Endothelial cell of umbilical vein (primary cell): ENCODE measurements around the gene CCDC93. TPM values are rescaled to one million over a fixed set of nuclear protein-coding genes. Genes with fewer than 3 reads are reported as not detected.

Source experiments
- BruUV-seq: library from RNA; stranded (reverse); fragments of 400-500 nt; replicated peaks from 2 replicates; lab custom pipeline; 2021; lab: Mats Ljungman, UMichigan
- CTCF ChIA-PET: fragments of 300-600, 350-600 bp; sonication (Branson Sonifier 250); formaldehyde crosslinking; loops from one replicate; lab custom pipeline; 2021; ENCODE audit warnings: antibody characterized with exemption, inconsistent platforms; lab: Charles Lee
- POLR2A ChIA-PET: fragments of 300-600, 350-600 bp; sonication (Branson Sonifier 250); formaldehyde crosslinking; loops from one replicate; lab custom pipeline; 2021; ENCODE audit warnings: antibody characterized with exemption, inconsistent platforms; lab: Charles Lee
- DNase-seq: peaks from one replicate; pipeline ENCODE4 v3.0.0-alpha.2; 2011; ENCODE audit warnings: low read depth, low spot score
- FAIRE-seq: peaks from 2 replicates; lab custom pipeline; 2011; peaks lifted over from hg19 to GRCh38; lab: Jason Lieb, UNC
- H2AFZ ChIP-seq: 2 replicates; pipeline ENCODE4 v1.6.0; 2012; ENCODE audit warnings: low read depth, low read length, control low read depth, inconsistent platforms
- H3K27ac ChIP-seq: 2 replicates; pipeline ENCODE4 v1.5.1; 2011; ENCODE audit warnings: low read depth, mild to moderate bottlenecking, control low read depth, low read length, moderate library complexity; ENCODE audit not compliant: insufficient read depth
- H3K27me3 ChIP-seq, 2 experiments: 2 replicates each; pipeline versions ENCODE4 v1.6.0 to v1.6.1; 2011; ENCODE audit warnings: low read length in 2 of 2, mixed read lengths in 1 of 2; ENCODE audit not compliant: control insufficient read depth in 2 of 2, insufficient read depth in 2 of 2
- H3K36me3 ChIP-seq, 2 experiments: 2 replicates in 1 of 2; 3 replicates in 1 of 2; pipeline ENCODE4 v1.5.1; 2011; ENCODE audit warnings: low read length in 2 of 2, mild to moderate bottlenecking in 1 of 2, moderate library complexity in 1 of 2; ENCODE audit not compliant: control insufficient read depth in 2 of 2, insufficient read depth in 2 of 2; ENCODE audit errors: extremely low read depth in 1 of 2
- H3K4me1 ChIP-seq: 3 replicates; pipeline ENCODE4 v1.5.1; 2011; ENCODE audit warnings: mild to moderate bottlenecking, low read length; ENCODE audit not compliant: control insufficient read depth, insufficient read depth; ENCODE audit errors: extremely low read depth
- H3K4me2 ChIP-seq: 2 replicates; pipeline ENCODE4 v1.6.1; 2011; ENCODE audit warnings: low read length, control low read depth, mixed read lengths; ENCODE audit not compliant: insufficient read depth
- H3K4me3 ChIP-seq, 3 experiments: fragments of 200-600 bp in 1 of 3; sonication (generic), shearing (Covaris generic) in 1 of 3; replicated peaks in 1 of 3; 2 replicates each; pipeline ENCODE4 v1.5.1; 2011 to 2016; ENCODE audit warnings: control low read depth in 3 of 3, low read length in 3 of 3, mild to moderate bottlenecking in 2 of 3, inconsistent platforms in 1 of 3, low read depth in 1 of 3, moderate library complexity in 1 of 3; ENCODE audit not compliant: insufficient read depth in 1 of 3
- H3K79me2 ChIP-seq: 2 replicates; pipeline ENCODE4 v1.6.0; 2012; ENCODE audit warnings: low read length, inconsistent platforms; ENCODE audit not compliant: control insufficient read depth, insufficient read depth
- H3K9ac ChIP-seq: replicated peaks from 2 replicates; pipeline ENCODE3; 2011; ENCODE audit warnings: low read length, control low read depth; ENCODE audit not compliant: insufficient read depth; ENCODE audit errors: extremely low read depth
- H3K9me1 ChIP-seq: replicated peaks from 3 replicates; pipeline ENCODE4 v1.6.0; 2011; ENCODE audit warnings: mild to moderate bottlenecking, low read length; ENCODE audit not compliant: control insufficient read depth, insufficient read depth; ENCODE audit errors: extremely low read depth
- H3K9me3 ChIP-seq: replicated peaks from 2 replicates; pipeline ENCODE4 v1.5.1; 2012; ENCODE audit warnings: low read length, inconsistent platforms; ENCODE audit not compliant: control insufficient read depth, insufficient read depth
- H4K20me1 ChIP-seq: replicated peaks from 2 replicates; pipeline ENCODE3; 2011; ENCODE audit warnings: mild to moderate bottlenecking, low read length; ENCODE audit not compliant: control insufficient read depth, insufficient read depth; ENCODE audit errors: extremely low read depth
- CTCF ChIP-seq, 2 donors: IDR thresholded peaks; 1 replicate in 1 of 2; 2 replicates in 1 of 2; pipeline ENCODE4 v1.5.1; 2011; ENCODE audit warnings: low read length in 2 of 2, mild to moderate bottlenecking in 2 of 2, moderate library complexity in 2 of 2, control low read depth in 1 of 2, inconsistent platforms in 1 of 2, low read depth in 1 of 2; ENCODE audit not compliant: insufficient read depth in 1 of 2; ENCODE audit errors: extremely low read depth in 1 of 2
- EZH2 ChIP-seq: IDR thresholded peaks from 2 replicates; pipeline ENCODE4 v1.6.1; 2012; ENCODE audit warnings: borderline replicate concordance, low read depth, mild to moderate bottlenecking, moderate library complexity, low read length, inconsistent platforms; ENCODE audit not compliant: severe bottlenecking
- FOS ChIP-seq: IDR thresholded peaks from 2 replicates; pipeline ENCODE4 v1.6.1; 2011; ENCODE audit warnings: mild to moderate bottlenecking, low read length, moderate library complexity, borderline replicate concordance; ENCODE audit not compliant: insufficient read depth
- GATA2 ChIP-seq: IDR thresholded peaks from 2 replicates; pipeline ENCODE4 v1.7.0; 2011; ENCODE audit warnings: low read depth, mild to moderate bottlenecking, moderate library complexity, mixed read lengths, low read length; ENCODE audit not compliant: insufficient read length, insufficient read depth
- JUN ChIP-seq: IDR thresholded peaks from 2 replicates; pipeline ENCODE4 v1.6.1; 2011; ENCODE audit warnings: borderline replicate concordance, low read depth; ENCODE audit not compliant: insufficient read length, insufficient read depth
- MAX ChIP-seq: IDR thresholded peaks from 2 replicates; pipeline ENCODE4 v1.6.1; 2011; ENCODE audit not compliant: insufficient read depth, insufficient read length
- MYC ChIP-seq: IDR thresholded peaks from one replicate; pipeline ENCODE4 v1.6.1; 2011; ENCODE audit warnings: mild to moderate bottlenecking, low read depth, low read length
- POLR2A ChIP-seq: IDR thresholded peaks from 2 replicates; pipeline ENCODE4 v1.6.1; 2012; ENCODE audit warnings: low read depth, mild to moderate bottlenecking, control low read depth, low read length
- POLR2AphosphoS5 ChIP-seq: IDR thresholded peaks from 2 replicates; pipeline ENCODE4 v1.6.1; 2012; ENCODE audit warnings: low read depth, mild to moderate bottlenecking, control low read depth, low read length, moderate library complexity; ENCODE audit not compliant: insufficient read depth
- dilution Hi-C: fragments of 300-500 bp; cut with MboI; formaldehyde crosslinking; loops from one replicate; pipeline ENCODE4 v1.15.0; 2019; ENCODE audit warnings: low sequenced_read_pairs; ENCODE audit not compliant: extremely low pct_ligation_motif_present
- intact Hi-C: fragments of 100-400 bp; cut with micrococcal nuclease; formaldehyde crosslinking; loops from one replicate; pipeline ENCODE4 v1.10.0; 2022
- polyA plus RNA-seq, 4 experiments: library from polyadenylated mRNA; depleted of rRNA in 3 of 4; stranded (reverse) in 3 of 4; unstranded in 1 of 4; fragments of >200 nt; gene quantifications; 2 replicates each; pipeline versions ENCODE4 v1.2.1 to v1.2.3, GENCODE V29; 2011 to 2012; ENCODE audit warnings: missing spikeins in 1 of 4
- total RNA-seq: library from RNA; stranded (reverse); gene quantifications from 2 replicates; pipeline ENCODE4 v1.2.3, GENCODE V29; 2021

The CCDC93 gene
- total and polyA plus RNA-seq, 2 donors (not counting 3 experiments of a cell fraction or from before 2014, with no cell fraction given): 13.8 to 35.1 TPM

GRCh38 chr2:118019821-118020220 is 6.0 kb upstream of the CCDC93 start:
- Histone ChIP-seq H3K79me2 (no peaks in the 10 kb centered on the region), H3K9me3 (no peaks in the 10 kb centered on the region), H3K4me2 (no peak overlapping the region), H3K27me3 (peaks cover 11 to 19% of the 10 kb centered on the region in 2 experiments), H2AFZ (no peak overlapping the region), H3K4me1 (no peaks in the 10 kb centered on the region), H3K9me1 (no peaks in the 10 kb centered on the region), H3K9ac (no peak overlapping the region), H4K20me1 (no peaks in the 10 kb centered on the region), H3K4me3 (no peak overlapping the region), H3K27ac (no peak overlapping the region), H3K36me3 (no peaks in the 10 kb centered on the region)
- no peak for DNase-seq
- intact Hi-C loops (no loop called here), dilution Hi-C loops (no loop called here)
- no peak for FAIRE-seq
- ChIA-PET POLR2A (no interaction called here), CTCF (no interaction called here)
- TF ChIP-seq MAX (no peak), EZH2 (no peak), GATA2 (no peak), POLR2A (no peak), POLR2AphosphoS5 (no peak), FOS (no peak), MYC (no peak)
- no TSS peak for BruUV-seq

GRCh38 chr2:118016911-118017310 is 3.0 kb upstream of the CCDC93 start:
- Histone ChIP-seq H2AFZ (no peak overlapping the region), H3K79me2 (peaks cover 19% of the 10 kb centered on the region), H3K9me3 (no peaks in the 10 kb centered on the region), H3K9me1 (no peaks in the 10 kb centered on the region), H3K4me2 (no peak overlapping the region), H3K4me3 (no peak overlapping the region), H3K27ac (no peak overlapping the region), H4K20me1 (no peaks in the 10 kb centered on the region), H3K9ac (no peak overlapping the region), H3K36me3 (no peaks in the 10 kb centered on the region), H3K27me3 (peaks cover 11 to 19% of the 10 kb centered on the region in 2 experiments), H3K4me1 (peaks cover 12% of the 10 kb centered on the region)
- ChIA-PET POLR2A (no interaction called here), CTCF (interaction anchor here (1.2 to 5.6 kb wide), 3 partner anchors 12 to 202 kb away, joined by 3 to 47 read pairs (median 9); partner anchors contain the start of gene DDX18)
- TF ChIP-seq EZH2 (no peak), CTCF (IDR thresholded peaks at IDR 0.05; ENCODE audit: extremely low read depth in 1 of 2, insufficient read depth in 1 of 2, low read depth in 1 of 2, low read length in 2 of 2) (no peak), JUN (no peak), MYC (no peak), POLR2A (no peak), FOS (no peak), POLR2AphosphoS5 (no peak)
- intact Hi-C loops (no loop called here), dilution Hi-C loops (no loop called here)
- DNase-seq (no peak), FAIRE-seq (no peak)
- no TSS peak for BruUV-seq
